PC-3 (cell line): ENCODE measurements around the gene UGGT1. TPM values are rescaled to one million over a fixed set of nuclear protein-coding genes. Genes with fewer than 3 reads are reported as not detected.
A peak's percentile ranks its signal among the peaks of the same experiment; 100 is the strongest.

ENCODE experiments used
- ATAC-seq: fragments of 200-7000 bp; cut with Tn5 transposase; 2 replicates; pipeline ENCODE4 v1.9.1; 2020; ENCODE audit warnings: mild to moderate bottlenecking, moderate library complexity
- BruUV-seq: library from RNA; stranded (reverse); fragments of 400-500 nt; replicated peaks from 2 replicates; lab custom pipeline; 2021; lab: Mats Ljungman, UMichigan
- CTCF ChIA-PET: fragments of 300-600 bp; sonication (Branson Sonifier 250); formaldehyde crosslinking; loops from one replicate; lab custom pipeline; 2022; ENCODE audit warnings: antibody characterized with exemption; lab: Charles Lee
- POLR2A ChIA-PET: fragments of 300-600 bp; sonication (Branson Sonifier 250); formaldehyde crosslinking; loops from one replicate; lab custom pipeline; 2022; ENCODE audit warnings: antibody characterized with exemption; ENCODE audit not compliant: unreplicated experiment; lab: Charles Lee
- DNase-seq: peaks from one replicate; pipeline ENCODE4 v3.0.0-alpha.2; 2015
- H2AFZ ChIP-seq: fragments of 300-600 bp; sonication (generic); 2 replicates; pipeline ENCODE4 v1.6.0; 2016; ENCODE audit warnings: antibody characterized with exemption, low read length
- H3F3A ChIP-seq: fragments of 300-600 bp; sonication (generic); one replicate; pipeline ENCODE4 v1.6.0; 2017; ENCODE audit warnings: antibody characterized with exemption, low read length, control low read depth, mild to moderate bottlenecking; ENCODE audit not compliant: unreplicated experiment
- H3K27ac ChIP-seq: fragments of 300-600 bp; sonication (generic); 2 replicates; pipeline ENCODE4 v1.5.1; 2016; ENCODE audit warnings: mild to moderate bottlenecking, low read length
- H3K27me3 ChIP-seq: fragments of 300-600 bp; sonication (generic); 2 replicates; pipeline ENCODE4 v1.6.1; 2016; ENCODE audit warnings: low read length, mixed read lengths
- H3K36me3 ChIP-seq: fragments of 300-600 bp; sonication (generic); 2 replicates; pipeline ENCODE4 v1.6.1; 2016; ENCODE audit warnings: low read depth, mixed run types, low read length, mixed read lengths
- H3K4me1 ChIP-seq: fragments of 300-600 bp; sonication (generic); 2 replicates; pipeline ENCODE4 v1.5.1; 2016; ENCODE audit warnings: low read length; ENCODE audit not compliant: insufficient read depth
- H3K4me2 ChIP-seq: fragments of 300-600 bp; sonication (generic); 2 replicates; pipeline ENCODE4 v1.6.0; 2016; ENCODE audit warnings: low read length
- H3K4me3 ChIP-seq: fragments of 300-600 bp; sonication (generic); 2 replicates; pipeline ENCODE4 v1.5.1; 2016; ENCODE audit warnings: mild to moderate bottlenecking, low read length, mixed read lengths
- H3K79me2 ChIP-seq: fragments of 300-600 bp; sonication (generic); 2 replicates; pipeline ENCODE4 v1.6.1; 2017; ENCODE audit warnings: low read length, mixed read lengths
- H3K9ac ChIP-seq: fragments of 300-600 bp; sonication (generic); 2 replicates; pipeline ENCODE4 v1.6.0; 2016; ENCODE audit warnings: mild to moderate bottlenecking, low read length
- H3K9me2 ChIP-seq: fragments of 300-600 bp; sonication (generic); replicated peaks from 2 replicates; pipeline ENCODE4 v1.6.1; 2016; ENCODE audit warnings: mixed run types, low read length, mixed read lengths
- H3K9me3 ChIP-seq: fragments of 300-600 bp; sonication (generic); 2 replicates; pipeline ENCODE4 v1.6.1; 2016; ENCODE audit warnings: low read length, mixed read lengths
- H4K20me1 ChIP-seq: fragments of 300-600 bp; sonication (generic); 2 replicates; pipeline ENCODE4 v1.6.1; 2016; ENCODE audit warnings: low read length, mixed read lengths
- EZH2 ChIP-seq: fragments of 300-600 bp; sonication (generic); IDR thresholded peaks from one replicate; pipeline ENCODE4 v1.6.1; 2017; ENCODE audit warnings: antibody characterized with exemption, mild to moderate bottlenecking, low read length; ENCODE audit not compliant: unreplicated experiment
- EZH2phosphoT487 ChIP-seq: fragments of 300-600 bp; sonication (generic); IDR thresholded peaks from 2 replicates; pipeline ENCODE4 v1.6.1; 2018; ENCODE audit warnings: mild to moderate bottlenecking, antibody characterized with exemption, low read length, borderline replicate concordance
- intact Hi-C: fragments of 100-400 bp; cut with micrococcal nuclease; formaldehyde crosslinking; loops from 2 replicates; pipeline ENCODE4 v1.9.0; 2023
- total RNA-seq: library from RNA; depleted of rRNA; stranded (reverse); fragments of >200 nt; gene quantifications from 2 replicates; pipeline ENCODE4 v1.2.3, GENCODE V29; 2014
- TF ChIP-seq, protein P1 (sequence below): fragments of 300-600 bp; sonication (generic); conservative IDR thresholded peaks from 2 replicates; pipeline ENCODE4 v1.5.1; 2017; ENCODE audit warnings: antibody characterized with exemption, low read depth, mild to moderate bottlenecking, low read length

Gene UGGT1
- total RNA-seq, 1 experiment from 2014 or later = 59.9 TPM

DNA sequence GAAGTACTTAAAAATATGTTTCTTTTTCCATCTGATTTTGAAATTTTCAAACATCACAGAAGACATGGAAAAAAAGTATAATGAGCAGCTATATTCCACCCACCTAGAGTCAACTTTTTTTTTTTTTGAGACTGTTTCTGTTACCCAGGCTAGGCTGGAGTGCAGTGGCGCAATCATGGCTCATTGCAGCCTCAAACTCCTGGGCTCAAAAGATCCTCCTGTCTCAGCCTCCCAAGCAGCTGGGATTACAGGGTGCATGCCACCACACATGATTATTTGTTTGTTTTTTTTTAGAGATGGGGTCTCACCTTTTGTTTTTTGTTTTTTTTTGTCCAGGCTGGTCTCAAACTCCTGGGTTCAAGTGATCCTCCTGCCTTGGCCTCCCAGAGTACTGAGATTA is 26.6 kb upstream of the UGGT1 start:
- H3K27ac ChIP-seq = no peak overlapping the region
- H3K4me1 ChIP-seq = no peaks in the 10 kb centered on the region
- no peaks in the 10 kb centered on the region for H3K36me3 ChIP-seq
- H4K20me1 ChIP-seq = no peaks in the 10 kb centered on the region
- H3K79me2 ChIP-seq = no peaks in the 10 kb centered on the region
- H3F3A ChIP-seq = no peaks in the 10 kb centered on the region
- TF ChIP-seq EZH2 (no peak), EZH2phosphoT487 (no peak)
- TF ChIP-seq, protein P1, sequence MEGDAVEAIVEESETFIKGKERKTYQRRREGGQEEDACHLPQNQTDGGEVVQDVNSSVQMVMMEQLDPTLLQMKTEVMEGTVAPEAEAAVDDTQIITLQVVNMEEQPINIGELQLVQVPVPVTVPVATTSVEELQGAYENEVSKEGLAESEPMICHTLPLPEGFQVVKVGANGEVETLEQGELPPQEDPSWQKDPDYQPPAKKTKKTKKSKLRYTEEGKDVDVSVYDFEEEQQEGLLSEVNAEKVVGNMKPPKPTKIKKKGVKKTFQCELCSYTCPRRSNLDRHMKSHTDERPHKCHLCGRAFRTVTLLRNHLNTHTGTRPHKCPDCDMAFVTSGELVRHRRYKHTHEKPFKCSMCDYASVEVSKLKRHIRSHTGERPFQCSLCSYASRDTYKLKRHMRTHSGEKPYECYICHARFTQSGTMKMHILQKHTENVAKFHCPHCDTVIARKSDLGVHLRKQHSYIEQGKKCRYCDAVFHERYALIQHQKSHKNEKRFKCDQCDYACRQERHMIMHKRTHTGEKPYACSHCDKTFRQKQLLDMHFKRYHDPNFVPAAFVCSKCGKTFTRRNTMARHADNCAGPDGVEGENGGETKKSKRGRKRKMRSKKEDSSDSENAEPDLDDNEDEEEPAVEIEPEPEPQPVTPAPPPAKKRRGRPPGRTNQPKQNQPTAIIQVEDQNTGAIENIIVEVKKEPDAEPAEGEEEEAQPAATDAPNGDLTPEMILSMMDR = no peak
- H3K9ac ChIP-seq = no peak overlapping the region
- no peak overlapping the region for H3K4me2 ChIP-seq
- ATAC-seq (no peak), DNase-seq (no peak)
- ChIA-PET CTCF (no interaction called here), POLR2A (interaction anchor here (0.7 kb wide), 1 partner anchor 27 kb away, joined by 4 read pairs; the partner anchor contains the start of gene UGGT1)
- no peak overlapping the region for H3K4me3 ChIP-seq
- no TSS peak for BruUV-seq
- no peaks in the 10 kb centered on the region for H3K27me3 ChIP-seq
- H3K9me2 ChIP-seq = no peaks in the 10 kb centered on the region
- intact Hi-C loops = loop anchor here (10.0 kb wide), 1 partner anchor 240 kb away; no protein-coding TSS in a partner anchor
- H3K9me3 ChIP-seq = no peaks in the 10 kb centered on the region
- no peak overlapping the region for H2AFZ ChIP-seq

DNA sequence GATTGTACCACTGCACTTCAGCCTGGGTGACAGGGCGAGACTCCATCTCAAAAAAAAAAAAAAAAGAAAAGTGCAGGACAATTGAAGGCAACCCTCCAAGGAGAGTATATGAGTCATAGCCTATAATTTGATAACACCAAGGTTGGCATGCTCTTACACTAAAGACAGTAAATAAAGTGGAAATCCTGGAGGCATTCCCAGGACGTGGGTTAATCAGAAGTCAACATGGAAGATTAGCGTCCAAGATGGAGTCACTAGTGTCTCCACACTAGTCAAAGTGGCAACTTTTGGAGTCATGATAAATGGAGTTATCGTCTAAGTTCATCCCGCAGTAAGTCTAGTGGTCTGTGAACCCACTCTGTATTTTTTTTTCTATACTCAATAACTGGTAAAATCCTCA is 21.2 kb upstream of the UGGT1 start:
- no peak overlapping the region for H3K4me3 ChIP-seq
- no TSS peak for BruUV-seq
- no peaks in the 10 kb centered on the region for H3K79me2 ChIP-seq
- no peak overlapping the region for H3K27ac ChIP-seq
- peak; percentile 91 for ATAC-seq
- no peaks in the 10 kb centered on the region for H3K4me1 ChIP-seq
- peak; percentile 81 for DNase-seq
- H4K20me1 ChIP-seq = no peaks in the 10 kb centered on the region
- H2AFZ ChIP-seq = no peak overlapping the region
- POLR2A ChIA-PET = no interaction called here
- no peaks in the 10 kb centered on the region for H3K9me2 ChIP-seq
- H3F3A ChIP-seq = no peaks in the 10 kb centered on the region
- intact Hi-C loops = loop anchor here (10.0 kb wide), 1 partner anchor 235 kb away; no protein-coding TSS in a partner anchor
- H3K9ac ChIP-seq = no peak overlapping the region
- no peaks in the 10 kb centered on the region for H3K27me3 ChIP-seq
- no peak overlapping the region for H3K4me2 ChIP-seq
- TF ChIP-seq EZH2 (no peak), EZH2phosphoT487 (no peak)
- TF ChIP-seq, protein P1 = no peak
- H3K9me3 ChIP-seq = no peaks in the 10 kb centered on the region
- CTCF ChIA-PET = no interaction called here
- H3K36me3 ChIP-seq = no peaks in the 10 kb centered on the region

DNA sequence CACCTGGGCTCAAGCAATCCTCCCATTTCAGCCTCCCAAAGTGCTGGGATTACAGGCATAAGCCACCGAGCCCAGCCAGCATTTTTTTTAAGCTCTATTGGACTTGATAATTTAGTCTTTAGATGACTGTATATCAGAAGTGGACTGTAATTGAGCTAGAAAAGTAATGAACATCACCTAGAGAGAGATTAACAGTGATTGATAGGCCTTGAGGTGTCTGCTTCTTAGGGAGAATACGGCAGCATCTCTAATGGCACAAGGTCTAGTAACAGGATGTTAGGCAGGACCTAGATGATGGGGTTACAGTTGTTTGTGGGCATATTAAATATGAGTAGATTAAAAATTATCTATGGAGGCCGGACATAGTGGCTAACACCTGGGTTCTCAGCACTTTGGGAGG is 17.7 kb upstream of the UGGT1 start:
- CTCF ChIA-PET = no interaction called here
- no peaks in the 10 kb centered on the region for H3K27me3 ChIP-seq

More for the DNA sequence above, 17.7 kb upstream of the UGGT1 start:
- H3K27ac ChIP-seq = no peak overlapping the region
- H3K9me2 ChIP-seq = no peaks in the 10 kb centered on the region
- no peaks in the 10 kb centered on the region for H3K9me3 ChIP-seq
- H3K79me2 ChIP-seq = no peaks in the 10 kb centered on the region
- H3F3A ChIP-seq = no peaks in the 10 kb centered on the region
- intact Hi-C loops = no loop called here
- H3K4me3 ChIP-seq = no peak overlapping the region
- no peak overlapping the region for H3K9ac ChIP-seq
- ATAC-seq (no peak), DNase-seq (no peak)
- no peaks in the 10 kb centered on the region for H3K4me1 ChIP-seq
- BruUV-seq = no TSS peak
- H3K36me3 ChIP-seq = no peaks in the 10 kb centered on the region
- POLR2A ChIA-PET = no interaction called here
- no peak for TF ChIP-seq EZH2
- H3K4me2 ChIP-seq = no peak overlapping the region
- no peak overlapping the region for H2AFZ ChIP-seq
- no peaks in the 10 kb centered on the region for H4K20me1 ChIP-seq
